ENCODE data around the gene CABP7. TPM values are rescaled to one million over a fixed set of nuclear protein-coding genes. Genes with fewer than 3 reads are reported as not detected.

The CABP7 gene
- total and polyA plus RNA-seq, 2 of the 13 experiments (the other 11 are each of a cell fraction or from before 2014, with no cell fraction given): 0.08 TPM; not detected in 1

- TF ChIP-seq BRF2 (CRISPR knock-in tag; IDR thresholded peaks at IDR 0.05): no peak
These were observed 36.3 kb upstream of the CABP7 start (continued) for GRCh38 chr22:29683536-29683935.

GRCh38 chr22:29684244-29684643 is 35.6 kb upstream of the CABP7 start:
- no peak for TF ChIP-seq SRF (IDR thresholded peaks at IDR 0.05; ENCODE audit: low read depth, low read length)
- TF ChIP-seq PLRG1 (conservative IDR thresholded peaks at IDR 0.05): no peak
- no TSS peak for BruUV-seq (replicated peaks)
- DNase-seq (ENCODE audit: low spot score) (no peak), FAIRE-seq (no peak), ATAC-seq (no peak)
- ChIA-PET CTCF (ENCODE audit: low intra/inter-chr PET ratio, low total read pairs) (no interaction called here), POLR2A (no interaction called here)
- H2AFZ ChIP-seq (ENCODE audit: low read length): no peak overlapping the region
- no peaks in the 10 kb centered on the region for H3K4me1 ChIP-seq (ENCODE audit: insufficient read depth, low read length)
- in situ Hi-C loops (cut with HindIII; ENCODE audit: extremely low pct_ligation_motif_present, low pct_unique_long_range_greater_than_20kb) (no loop called here), intact Hi-C loops (cut with micrococcal nuclease; ENCODE audit: unreplicated experiment) (no loop called here)
- no peak overlapping the region for H3K27ac ChIP-seq (ENCODE audit: extremely low read length, insufficient read depth, low read length)
- H3K9ac ChIP-seq (ENCODE audit: insufficient read depth, low read depth, low read length): no peak overlapping the region
- WGBS (ENCODE audit: low lambda C conversion rate): 97% methylated on average over 4 of the region's 4 CpGs
- no peaks in the 10 kb centered on the region for H3K79me2 ChIP-seq (ENCODE audit: insufficient read depth, low read length)
- no peak overlapping the region for H3K4me3 ChIP-seq (replicated peaks in 1 of 3; ENCODE audit: insufficient read depth in 1 of 3, low read depth in 2 of 3, low read length in 3 of 3)
- H3K27me3 ChIP-seq (ENCODE audit: control insufficient read depth in 1 of 2, insufficient read depth in 2 of 2, low read length in 2 of 2): no peaks in the 10 kb centered on the region
- no peaks in the 10 kb centered on the region for H3K9me3 ChIP-seq (ENCODE audit: low read length)
- no peaks in the 10 kb centered on the region for H4K20me1 ChIP-seq (ENCODE audit: insufficient read depth, low read length)
- H3K36me3 ChIP-seq (replicated peaks in 1 of 2; ENCODE audit: control insufficient read depth in 1 of 2, insufficient read depth in 2 of 2, low read length in 2 of 2): peaks cover 9 to 59% of the 10 kb centered on the region in 2 experiments
- no peak overlapping the region for H3K4me2 ChIP-seq (ENCODE audit: low read depth, low read length)

GRCh38 chr22:29689206-29689879 is 30.5 kb upstream of the CABP7 start:
- H3K27ac ChIP-seq (ENCODE audit: extremely low read length, insufficient read depth, low read length): no peak overlapping the region
- 96% methylated on average over 5 of the region's 5 CpGs for WGBS (ENCODE audit: low lambda C conversion rate)
- in situ Hi-C loops (cut with HindIII; ENCODE audit: extremely low pct_ligation_motif_present, low pct_unique_long_range_greater_than_20kb): no loop called here
- TF ChIP-seq ZSCAN29 (CRISPR knock-in tag; conservative IDR thresholded peaks at IDR 0.05) (no peak), ASH2L (IDR thresholded peaks at IDR 0.05; ENCODE audit: insufficient read length, low read depth, low read length) (no peak), RBAK (CRISPR knock-in tag; IDR thresholded peaks at IDR 0.05) (no peak), NFYB (CRISPR knock-in tag; IDR thresholded peaks at IDR 0.05) (no peak), AKAP8 (CRISPR knock-in tag; IDR thresholded peaks at IDR 0.05) (no peak), ZNF644 (CRISPR knock-in tag; IDR thresholded peaks at IDR 0.05; ENCODE audit: low read depth) (no peak), GMEB1 (CRISPR knock-in tag; IDR thresholded peaks at IDR 0.05; ENCODE audit: borderline replicate concordance) (no peak), RAD51 (IDR thresholded peaks at IDR 0.05; ENCODE audit: borderline replicate concordance) (no peak), FLYWCH1 (CRISPR knock-in tag; IDR thresholded peaks at IDR 0.05) (no peak), ETV6 (CRISPR knock-in tag; conservative IDR thresholded peaks at IDR 0.05) (no peak), HNF4G (IDR thresholded peaks at IDR 0.05; ENCODE audit: borderline replicate concordance, low read depth, low read length) (no peak), HNF4G (CRISPR knock-in tag; IDR thresholded peaks at IDR 0.05; ENCODE audit: borderline replicate concordance, low read depth) (no peak), ZSCAN30 (CRISPR knock-in tag; IDR thresholded peaks at IDR 0.05) (no peak)

More at GRCh38 chr22:29689206-29689879, 30.5 kb upstream of the CABP7 start:
- no peaks in the 10 kb centered on the region for H4K20me1 ChIP-seq (ENCODE audit: insufficient read depth, low read length)
- CTCF ChIA-PET (ENCODE audit: low intra/inter-chr PET ratio, low total read pairs): interaction anchor here (1.7 to 2.1 kb wide), 2 partner anchors 316 to 399 kb away, joined by 8 to 12 read pairs; no protein-coding TSS in a partner anchor
- POLR2A ChIA-PET: no interaction called here
- FAIRE-seq (no peak), ATAC-seq (no peak), DNase-seq (ENCODE audit: low spot score) (no peak)
- H2AFZ ChIP-seq (ENCODE audit: low read length): no peak overlapping the region
- peaks cover 7 to 21% of the 10 kb centered on the region in 2 experiments; a peak in 4 of 5 replicates for H3K36me3 ChIP-seq (replicated peaks in 1 of 2; ENCODE audit: control insufficient read depth in 1 of 2, insufficient read depth in 2 of 2, low read length in 2 of 2)
- no peaks in the 10 kb centered on the region for H3K9me3 ChIP-seq (ENCODE audit: low read length)
- no TSS peak for BruUV-seq (replicated peaks)
- intact Hi-C loops (cut with micrococcal nuclease; ENCODE audit: unreplicated experiment): no loop called here
- H3K79me2 ChIP-seq (ENCODE audit: insufficient read depth, low read length): no peaks in the 10 kb centered on the region
- no peaks in the 10 kb centered on the region for H3K4me1 ChIP-seq (ENCODE audit: insufficient read depth, low read length)
- no peaks in the 10 kb centered on the region for H3K27me3 ChIP-seq (ENCODE audit: control insufficient read depth in 1 of 2, insufficient read depth in 2 of 2, low read length in 2 of 2)
- H3K4me3 ChIP-seq (replicated peaks in 1 of 3; ENCODE audit: insufficient read depth in 1 of 3, low read depth in 2 of 3, low read length in 3 of 3): no peak overlapping the region
- H3K9ac ChIP-seq (ENCODE audit: insufficient read depth, low read depth, low read length): no peak overlapping the region
- H3K4me2 ChIP-seq (ENCODE audit: low read depth, low read length): no peak overlapping the region
